Skeletal muscle tissue (tissue), 4 donors: ENCODE data around the gene PKIG. TPM values are rescaled to one million over a fixed set of nuclear protein-coding genes. Genes with fewer than 3 reads are reported as not detected.
A peak's percentile ranks its signal among the peaks of the same experiment; 100 is the strongest.

Experiments used
- H3K27ac ChIP-seq: one replicate; pipeline ENCODE4 v1.7.0; 2013; ENCODE audit warnings: mild to moderate bottlenecking, low read depth, low read length, inconsistent platforms
- H3K27me3 ChIP-seq, 3 donors: one replicate each; pipeline ENCODE4 v1.7.0; 2013; ENCODE audit warnings: low read length in 3 of 3; ENCODE audit not compliant: control insufficient read depth in 3 of 3, insufficient read depth in 3 of 3
- H3K36me3 ChIP-seq, 3 donors: one replicate each; pipeline ENCODE4 v1.7.0; 2013; ENCODE audit warnings: low read length in 3 of 3; ENCODE audit not compliant: control insufficient read depth in 3 of 3, insufficient read depth in 3 of 3
- H3K4me1 ChIP-seq, 3 donors: one replicate each; pipeline ENCODE4 v1.7.0; 2013; ENCODE audit warnings: low read length in 3 of 3, mild to moderate bottlenecking in 3 of 3; ENCODE audit not compliant: control insufficient read depth in 3 of 3, insufficient read depth in 3 of 3
- H3K4me3 ChIP-seq, 3 donors: one replicate each; pipeline ENCODE4 v1.7.0; 2013; ENCODE audit warnings: low read length in 3 of 3
- H3K9ac ChIP-seq, 3 donors: one replicate each; pipeline ENCODE4 v1.7.0; 2013; ENCODE audit warnings: low read length in 3 of 3, mild to moderate bottlenecking in 3 of 3, moderate library complexity in 2 of 3, low read depth in 1 of 3
- H3K9me3 ChIP-seq, 3 donors: one replicate each; pipeline ENCODE4 v1.7.0; 2013; ENCODE audit warnings: low read length in 3 of 3; ENCODE audit not compliant: control insufficient read depth in 3 of 3
- total RNA-seq: library from RNA; depleted of rRNA; stranded (reverse); fragments of >200 nt; gene quantifications from one replicate; pipeline ENCODE4 v1.2.3, GENCODE V29; 2014
- donor health status: Osteomylitis.

PKIG gene
- total RNA-seq, 1 donor from 2014 or later, result 37.1 TPM

DNA sequence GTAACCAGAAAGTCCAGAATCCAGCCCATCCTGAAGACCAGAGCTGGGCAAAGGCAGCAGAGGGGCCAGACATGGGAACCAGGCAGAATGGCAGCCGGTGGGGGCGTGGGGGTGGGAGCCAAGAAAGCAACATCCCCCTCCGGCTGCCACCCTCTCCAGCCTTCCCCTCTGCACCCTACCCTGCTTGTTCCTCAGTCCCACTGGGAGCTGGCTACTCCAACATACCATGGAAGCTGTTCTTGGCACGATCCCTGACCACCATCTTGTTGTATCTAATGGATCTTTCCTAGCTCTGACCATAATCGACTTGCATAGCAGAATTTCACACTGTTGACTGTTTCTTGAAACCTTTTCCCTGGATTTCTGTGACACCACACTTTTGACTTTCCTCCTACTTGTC is 38.9 kb downstream of the PKIG start:
- Histone ChIP-seq H3K27ac (no peak overlapping the region), H3K27me3 (no peaks in the 10 kb centered on the region), H3K36me3 (peaks cover 21 to 47% (median 47%) of the 10 kb centered on the region in 3 donors), H3K4me3 (no peak overlapping the region), H3K9me3 (no peaks in the 10 kb centered on the region), H3K9ac (no peak overlapping the region), H3K4me1 (peaks cover 8 to 24% (median 11%) of the 10 kb centered on the region in 3 donors)

DNA sequence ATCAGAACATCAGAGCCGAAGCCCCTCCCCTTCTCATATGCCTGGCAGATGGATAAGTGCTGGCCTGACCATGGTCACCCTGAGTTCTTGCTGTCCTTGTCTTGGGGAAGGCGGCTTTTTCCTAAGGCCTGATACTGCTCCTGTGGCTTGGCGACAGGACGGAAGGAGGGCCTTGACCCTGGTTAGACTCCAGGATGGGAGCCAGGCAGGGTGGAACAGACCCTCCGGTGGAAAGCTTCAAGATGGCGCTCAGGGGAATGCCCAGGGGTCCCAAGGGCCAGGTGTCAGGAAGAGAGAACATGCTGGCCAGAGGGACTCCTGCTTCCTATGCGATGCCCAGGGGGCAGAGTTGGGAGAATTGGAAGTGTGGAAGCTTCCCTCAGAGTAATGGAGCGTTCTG is 39.6 kb downstream of the PKIG start:
- peaks cover 21 to 45% (median 42%) of the 10 kb centered on the region in 3 donors for H3K36me3 ChIP-seq
- H3K27ac ChIP-seq, result no peak overlapping the region
- peaks cover 2 to 18% (median 5%) of the 10 kb centered on the region in 3 donors for H3K4me1 ChIP-seq
- no peaks in the 10 kb centered on the region for H3K27me3 ChIP-seq
- H3K9me3 ChIP-seq, result no peaks in the 10 kb centered on the region
- H3K4me3 ChIP-seq, result no peak overlapping the region
- no peak overlapping the region for H3K9ac ChIP-seq

DNA sequence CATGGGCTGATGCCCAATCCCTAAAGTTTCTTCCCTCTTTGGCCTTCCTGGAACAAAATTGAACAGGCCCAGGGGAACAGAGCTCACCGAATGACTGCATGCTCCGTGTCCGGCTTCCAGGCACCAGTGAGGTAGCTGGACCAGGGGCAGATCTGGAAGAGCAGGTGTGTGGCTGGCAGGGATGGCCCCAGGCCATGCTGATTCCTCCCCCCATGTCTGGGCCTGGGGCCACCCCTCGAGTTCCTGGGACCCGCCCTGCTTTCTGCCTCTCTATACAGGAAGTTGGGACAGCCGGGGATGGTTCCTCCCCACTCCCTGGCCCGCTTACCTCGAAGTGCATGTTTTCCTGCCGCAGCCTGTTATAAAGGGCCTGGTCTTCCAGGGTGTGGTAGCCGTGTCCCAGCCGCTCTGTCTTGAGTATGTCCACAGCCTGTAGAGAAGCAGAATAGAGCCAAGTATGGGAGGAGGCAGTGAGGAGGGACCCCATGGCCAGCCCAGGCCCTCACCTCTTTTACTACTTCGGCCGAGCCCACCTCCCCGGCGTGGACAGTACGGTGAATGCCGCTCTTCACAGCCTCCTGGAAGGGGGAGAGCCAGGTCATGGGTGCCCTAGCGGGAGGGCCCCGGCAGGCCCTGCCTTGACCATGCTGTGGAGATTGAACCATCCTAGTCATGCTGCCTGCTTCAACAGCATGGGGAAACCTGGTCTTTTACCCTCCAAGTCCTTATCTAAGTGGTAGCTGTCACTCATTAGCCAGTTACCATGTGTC is 40.3 kb downstream of the PKIG start:
- no peaks in the 10 kb centered on the region for H3K27me3 ChIP-seq
- no peak overlapping the region for H3K27ac ChIP-seq
- H3K36me3 ChIP-seq, result peaks cover 14 to 39% (median 35%) of the 10 kb centered on the region in 3 donors
- no peak overlapping the region for H3K9ac ChIP-seq
- no peak overlapping the region for H3K4me3 ChIP-seq
- peaks cover 0 to 12% (median 0%) of the 10 kb centered on the region in 3 donors for H3K4me1 ChIP-seq
- no peaks in the 10 kb centered on the region for H3K9me3 ChIP-seq

DNA sequence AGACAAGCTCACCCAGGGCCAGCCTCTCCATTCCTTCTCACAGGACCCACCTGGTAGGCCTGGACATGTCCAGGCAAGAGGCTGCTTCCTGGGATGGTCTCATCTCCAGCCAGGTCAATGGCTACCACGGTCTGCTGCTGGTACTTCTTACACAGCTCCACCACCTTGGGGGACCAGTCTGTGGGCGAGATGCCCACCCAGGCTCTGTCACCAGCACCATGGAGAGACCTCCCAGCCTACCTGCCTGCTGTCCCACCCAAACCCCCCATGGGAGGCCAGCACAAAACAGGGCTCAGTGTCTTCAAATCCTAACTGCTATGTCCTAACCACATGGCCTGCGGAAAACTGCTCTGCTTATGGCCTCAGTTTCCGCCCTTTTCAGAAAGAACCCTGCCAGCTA is 41.8 kb downstream of the PKIG start:
- H3K36me3 ChIP-seq, result peaks cover 6 to 28% (median 28%) of the 10 kb centered on the region in 3 donors
- peak overlapping the region in 1 of 3 donors; percentile 16 for H3K9ac ChIP-seq
- H3K4me1 ChIP-seq, result peaks cover 0 to 9% (median 0%) of the 10 kb centered on the region in 3 donors
- H3K4me3 ChIP-seq, result no peak overlapping the region
- H3K27me3 ChIP-seq, result no peaks in the 10 kb centered on the region
- H3K9me3 ChIP-seq, result no peaks in the 10 kb centered on the region
- H3K27ac ChIP-seq, result no peak overlapping the region

DNA sequence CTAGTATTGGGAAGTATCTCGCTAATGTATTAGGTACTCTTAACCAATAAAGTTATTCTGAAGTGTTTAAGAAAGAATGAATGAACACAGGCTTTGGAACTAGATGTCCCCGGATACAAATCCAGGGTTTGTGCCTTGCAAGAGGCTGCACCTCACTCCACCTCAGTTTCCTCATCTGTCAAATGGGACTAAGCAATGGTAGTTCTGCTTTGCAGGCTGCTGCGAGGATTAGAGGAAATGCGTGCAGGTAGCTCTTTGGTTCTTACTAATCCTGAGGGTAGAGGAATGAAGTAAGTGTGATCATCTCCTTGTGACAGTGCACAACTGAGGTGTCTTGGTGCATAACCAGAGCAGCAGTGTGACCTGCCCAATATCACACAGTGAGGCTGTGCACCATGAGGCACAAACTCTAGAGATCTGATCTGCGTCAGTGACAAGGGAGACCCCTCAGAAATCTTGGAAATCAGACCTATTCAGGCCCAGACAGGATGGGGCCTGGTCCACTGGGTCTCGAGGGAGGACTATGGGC is 42.4 kb downstream of the PKIG start:
- peaks cover 0 to 23% (median 21%) of the 10 kb centered on the region in 3 donors for H3K36me3 ChIP-seq
- no peak overlapping the region for H3K27ac ChIP-seq
- H3K9ac ChIP-seq, result no peak overlapping the region
- H3K4me3 ChIP-seq, result no peak overlapping the region
- H3K27me3 ChIP-seq, result no peaks in the 10 kb centered on the region
- peaks cover 0 to 9% (median 0%) of the 10 kb centered on the region in 3 donors for H3K4me1 ChIP-seq
- H3K9me3 ChIP-seq, result no peaks in the 10 kb centered on the region

DNA sequence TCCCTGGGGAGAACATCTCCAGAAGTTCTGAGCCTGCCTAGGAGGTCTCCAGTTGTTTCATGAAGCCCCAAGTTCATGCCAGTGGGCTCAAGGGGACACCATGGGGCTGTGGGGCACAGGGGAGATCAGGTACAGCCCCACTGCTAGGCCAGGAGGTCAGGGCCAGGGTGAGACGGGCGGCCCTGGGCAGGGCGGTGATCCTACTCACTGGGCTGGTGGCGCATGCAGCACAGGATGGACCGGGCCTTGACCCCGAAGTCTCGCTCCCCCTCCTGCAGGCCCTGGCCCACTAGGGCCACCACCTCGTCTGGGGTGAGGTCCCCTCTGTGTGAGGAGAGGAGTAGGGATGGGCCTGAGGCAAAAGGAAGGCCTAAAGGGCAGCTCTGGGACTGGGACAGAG is 43.0 kb downstream of the PKIG start:
- Histone ChIP-seq H3K27ac (no peak overlapping the region), H3K4me3 (no peak overlapping the region), H3K27me3 (no peaks in the 10 kb centered on the region), H3K9ac (no peak overlapping the region), H3K4me1 (peaks cover 0 to 8% (median 0%) of the 10 kb centered on the region in 3 donors), H3K9me3 (no peaks in the 10 kb centered on the region), H3K36me3 (peaks cover 0 to 22% (median 20%) of the 10 kb centered on the region in 3 donors)

DNA sequence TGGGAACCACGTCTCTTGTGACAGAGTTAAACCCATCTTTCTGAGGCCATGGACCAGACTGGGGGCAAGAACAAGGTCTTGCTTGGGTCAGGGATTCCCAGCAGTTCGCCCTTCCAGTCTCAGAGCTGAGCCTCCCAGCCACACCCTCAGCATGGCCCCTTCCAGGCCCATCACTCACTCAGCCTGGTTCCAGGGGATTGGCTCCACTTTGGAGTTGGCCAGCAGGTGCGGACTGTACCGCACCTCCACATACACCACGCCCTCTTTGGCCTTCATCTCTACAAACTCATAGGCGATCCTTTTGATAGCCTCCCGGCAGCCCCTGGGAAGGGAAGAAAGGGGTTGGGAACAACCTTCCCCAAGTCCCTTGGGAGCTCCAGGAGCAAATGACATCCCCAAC is 43.9 kb downstream of the PKIG start:
- no peaks in the 10 kb centered on the region for H3K9me3 ChIP-seq
- peaks cover 0 to 20% (median 18%) of the 10 kb centered on the region in 3 donors for H3K36me3 ChIP-seq
- H3K27me3 ChIP-seq, result no peaks in the 10 kb centered on the region
- H3K4me3 ChIP-seq, result no peak overlapping the region
- H3K9ac ChIP-seq, result no peak overlapping the region
- H3K27ac ChIP-seq, result no peak overlapping the region
- peaks cover 0 to 2% (median 0%) of the 10 kb centered on the region in 3 donors for H3K4me1 ChIP-seq

DNA sequence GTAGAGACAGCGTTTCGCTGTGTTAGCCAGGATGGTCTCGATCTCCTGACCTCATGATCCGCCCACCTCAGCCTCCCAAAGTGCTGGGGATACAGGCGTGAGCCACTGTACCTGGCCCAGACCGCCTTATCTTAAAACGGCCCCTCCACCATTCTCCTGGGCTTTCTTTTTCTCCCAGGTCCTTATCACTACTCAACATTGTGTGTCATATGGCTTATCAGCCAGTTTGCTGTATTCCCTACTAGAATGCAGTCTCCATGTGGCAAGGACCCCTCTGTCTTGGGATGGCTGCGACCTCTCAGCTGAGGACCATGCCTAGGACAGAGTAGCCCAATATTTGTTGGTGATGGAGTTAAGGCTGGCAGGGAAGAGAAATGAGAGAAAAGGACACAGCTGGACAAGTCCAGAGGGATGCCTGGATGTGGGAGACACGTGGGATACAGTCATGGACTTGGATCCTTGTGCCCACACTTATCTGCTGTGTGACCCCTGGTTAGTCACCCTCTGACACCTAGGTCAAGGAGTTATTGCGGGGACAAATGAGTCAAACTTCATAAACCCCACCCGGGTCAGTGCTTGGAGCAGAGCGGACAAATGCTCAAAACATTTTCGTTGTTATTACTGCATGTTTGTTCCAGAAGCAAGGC is 45.1 kb downstream of the PKIG start:
- Histone ChIP-seq H3K4me1 (peaks cover 0 to 2% (median 0%) of the 10 kb centered on the region in 3 donors), H3K9me3 (no peaks in the 10 kb centered on the region), H3K27ac (no peak overlapping the region), H3K36me3 (peaks cover 0 to 16% (median 14%) of the 10 kb centered on the region in 3 donors), H3K27me3 (no peaks in the 10 kb centered on the region), H3K4me3 (no peak overlapping the region), H3K9ac (peak overlapping the region in 1 of 3 donors; percentile 12)

DNA sequence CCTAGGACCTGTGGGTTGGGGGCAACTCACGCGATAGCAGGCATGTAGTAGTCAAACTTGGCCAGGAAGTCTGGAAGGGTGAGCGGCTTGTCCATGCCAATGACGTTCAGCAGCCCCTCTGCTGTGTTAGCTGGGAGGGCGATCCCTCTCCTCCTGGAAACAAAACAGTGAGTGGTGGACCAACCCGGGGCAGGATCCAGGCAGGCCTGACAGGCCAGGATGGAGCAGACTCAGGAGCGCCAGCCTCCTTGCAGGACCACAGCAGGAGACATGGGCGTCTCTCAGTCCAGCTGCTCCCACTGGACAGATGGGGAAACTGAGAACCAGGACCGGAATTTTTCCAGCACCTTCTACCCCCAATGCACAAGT is 46.6 kb downstream of the PKIG start:
- Histone ChIP-seq H3K27ac (no peak overlapping the region), H3K27me3 (no peaks in the 10 kb centered on the region), H3K4me1 (peaks cover 3 to 8% (median 6%) of the 10 kb centered on the region in 3 donors), H3K4me3 (no peak overlapping the region), H3K9me3 (no peaks in the 10 kb centered on the region), H3K36me3 (peaks cover 0 to 16% (median 11%) of the 10 kb centered on the region in 3 donors), H3K9ac (no peak overlapping the region)

DNA sequence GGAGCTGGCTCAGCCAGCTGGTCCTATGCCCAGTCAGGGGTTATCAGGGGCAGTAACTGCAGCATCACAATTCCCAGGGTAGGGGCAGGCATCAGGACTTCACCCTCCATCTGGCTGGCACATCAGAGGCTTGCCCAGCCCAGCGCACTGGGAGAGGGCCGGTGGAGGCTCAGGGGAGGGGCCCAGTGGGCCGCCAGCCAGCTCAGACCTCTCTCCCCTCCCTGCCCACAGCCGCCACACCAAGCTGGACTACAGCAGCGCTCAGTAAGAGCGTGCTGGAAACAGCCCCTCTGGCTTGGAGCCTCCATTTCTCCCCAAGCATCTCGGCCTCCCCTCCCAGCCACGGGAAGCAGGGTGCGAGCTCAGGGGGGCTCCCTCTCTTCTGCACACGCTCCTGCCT is 47.2 kb downstream of the PKIG start:
- Histone ChIP-seq H3K9ac (no peak overlapping the region), H3K9me3 (no peaks in the 10 kb centered on the region), H3K36me3 (peaks cover 0 to 15% (median 6%) of the 10 kb centered on the region in 3 donors), H3K4me3 (no peak overlapping the region), H3K27ac (no peak overlapping the region), H3K27me3 (no peaks in the 10 kb centered on the region), H3K4me1 (peaks cover 5 to 8% (median 6%) of the 10 kb centered on the region in 3 donors)
